Kidney capillary endothelial cell (primary cell): ENCODE results near the gene RIMBP2.

ENCODE experiments used
- DNase-seq: peaks from one replicate; pipeline ENCODE4 v3.0.0-alpha.2; 2018; ENCODE audit warnings: low spot score

RIMBP2 gene

DNA sequence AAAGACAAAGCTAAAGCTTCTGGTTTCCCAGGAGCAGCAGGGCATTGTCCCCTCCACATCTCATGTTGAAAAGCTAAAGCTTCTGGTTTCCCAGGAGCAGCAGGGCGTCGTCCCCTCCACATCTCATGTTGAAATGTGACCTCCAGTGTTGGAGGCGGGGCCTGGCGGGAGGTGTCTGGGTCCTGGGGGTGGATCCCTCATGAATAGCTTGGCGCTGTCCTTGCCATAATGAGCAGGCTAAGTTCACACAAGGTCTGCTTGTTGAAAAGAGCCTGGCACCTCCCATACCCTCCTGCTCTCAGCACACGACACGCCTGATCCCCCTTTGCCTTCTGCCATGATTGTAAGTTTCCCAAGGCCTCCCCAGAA lies 254.7 kb downstream of the RIMBP2 start:
- no peak for DNase-seq

DNA sequence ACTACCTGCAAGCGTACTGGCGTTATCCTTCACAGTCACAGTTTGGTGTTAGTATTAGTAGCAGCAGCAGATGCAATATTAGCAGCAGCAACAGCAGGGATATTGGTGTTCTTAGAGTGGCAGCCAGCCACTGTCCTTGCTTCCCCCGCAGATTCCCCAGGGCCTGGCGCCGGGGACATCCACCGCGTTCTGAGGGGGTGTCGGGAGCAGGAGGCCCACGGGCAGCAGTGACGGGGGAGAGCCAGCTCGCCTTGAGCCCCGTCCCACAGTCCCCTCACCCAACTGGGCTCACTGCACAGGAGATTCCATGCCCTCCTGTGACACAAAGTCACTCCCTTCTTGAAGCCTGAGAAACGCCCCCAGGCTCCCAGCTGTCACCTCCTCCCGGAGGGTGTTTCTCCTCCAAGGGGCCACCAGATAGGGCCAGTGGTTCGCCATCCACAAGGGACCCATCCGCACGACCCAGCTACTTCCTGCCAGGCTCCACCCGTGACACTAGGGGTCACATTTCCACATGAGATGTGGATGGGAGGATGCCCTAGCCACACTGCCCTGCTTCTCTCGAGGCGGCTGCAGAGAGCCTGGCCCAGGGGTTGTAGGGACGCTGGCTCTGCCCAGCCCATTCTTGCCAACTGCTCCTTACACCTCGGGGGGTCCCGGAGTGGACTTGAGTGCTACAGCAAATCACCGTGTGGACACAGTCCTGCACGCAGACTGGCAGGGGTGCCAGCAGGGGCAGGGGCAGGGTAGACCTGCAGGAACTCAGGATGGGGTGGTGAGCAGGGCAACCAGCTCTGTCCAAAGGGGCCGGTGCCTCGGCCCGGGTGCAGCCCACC lies 255.3 kb downstream of the RIMBP2 start:
- DNase-seq = no peak

- no peak for DNase-seq
Observed at GRCh38 chr12:130459916-130460315, 256.2 kb downstream of the RIMBP2 start.

DNA sequence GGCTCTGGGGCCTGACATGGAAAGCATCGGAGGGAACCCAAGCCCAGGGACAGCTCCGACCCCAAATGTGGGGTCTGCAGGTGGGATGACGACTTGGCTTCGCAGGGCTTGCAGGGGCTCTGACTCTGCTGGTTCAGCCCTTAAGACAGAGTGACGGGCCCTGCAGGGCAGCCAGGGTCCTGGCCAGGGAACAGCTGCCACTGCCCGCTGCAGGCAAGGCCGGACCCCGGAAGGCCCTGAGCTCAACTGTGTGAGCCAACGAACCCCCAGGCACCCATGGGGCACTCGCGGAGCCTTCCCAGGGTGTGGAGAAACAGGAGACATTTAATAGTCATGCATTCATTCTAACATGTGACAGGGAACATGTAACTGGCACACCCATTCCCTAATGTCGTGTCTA lies 257.8 kb downstream of the RIMBP2 start:
- DNase-seq = no peak

GRCh38 chr12:130457215-130457614 lies 258.9 kb downstream of the RIMBP2 start:
- no peak for DNase-seq

DNA sequence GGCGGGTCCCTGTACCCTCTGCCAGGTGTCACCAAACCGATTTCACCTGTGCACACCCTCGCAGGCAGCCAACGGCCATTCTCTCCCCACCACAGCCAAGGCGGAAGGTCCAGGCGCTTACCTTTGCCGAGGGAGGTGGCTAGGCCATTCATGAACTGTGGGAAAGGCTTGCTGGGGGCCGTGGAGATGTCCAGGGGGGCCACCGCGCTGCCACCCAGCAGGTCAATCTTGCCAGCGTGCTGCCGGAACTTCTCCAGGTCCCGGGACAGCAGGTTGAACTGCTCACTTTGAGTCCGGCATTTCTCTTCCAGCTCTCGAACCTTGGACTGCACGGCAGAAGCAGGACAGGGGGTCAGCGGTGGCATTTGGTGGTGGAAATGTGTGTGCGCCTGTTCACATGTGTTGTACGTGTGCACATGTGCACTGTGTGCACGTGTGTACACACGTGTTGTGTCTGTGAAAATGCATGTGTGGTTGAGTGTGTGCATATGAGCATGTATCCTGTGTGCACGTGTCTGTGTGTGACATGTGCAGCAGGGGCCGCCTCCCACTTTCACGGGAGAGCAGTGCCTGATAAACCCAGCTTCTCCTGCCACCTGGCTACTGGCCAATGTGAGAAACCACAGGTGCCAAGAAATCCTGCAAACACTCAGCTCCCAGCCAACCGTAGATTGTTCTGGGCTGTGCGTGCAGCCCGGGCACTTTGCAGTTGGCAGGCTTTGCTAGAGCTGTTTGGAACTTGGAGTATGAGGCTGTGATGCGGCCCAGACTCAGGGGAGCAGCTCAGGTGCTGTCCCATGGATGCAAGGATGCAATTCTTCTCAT lies 259.5 kb downstream of the RIMBP2 start:
- DNase-seq = no peak

GRCh38 chr12:130455161-130455560 lies 260.9 kb downstream of the RIMBP2 start:
- no peak for DNase-seq

DNA sequence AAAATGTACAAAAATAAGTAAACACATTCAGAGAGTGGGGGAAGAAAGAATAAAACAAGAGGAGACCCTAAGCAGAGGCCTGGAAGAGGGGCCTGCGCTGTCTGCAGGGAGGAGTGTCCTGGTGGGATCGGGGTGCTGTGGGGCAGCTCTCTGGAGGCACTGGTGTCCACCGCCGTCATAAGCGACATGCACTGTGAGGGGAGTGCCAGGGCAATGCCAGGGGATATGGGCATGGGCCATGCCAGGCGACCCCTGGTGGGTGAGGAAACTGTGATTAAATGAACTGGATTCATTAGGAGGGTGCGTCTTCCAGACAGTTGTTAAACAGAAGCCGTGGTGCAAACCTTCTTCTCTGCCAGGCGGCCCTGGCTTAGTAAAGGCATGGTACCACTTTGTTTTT lies 261.8 kb downstream of the RIMBP2 start:
- DNase-seq = no peak

GRCh38 chr12:130452546-130452945 lies 263.6 kb downstream of the RIMBP2 start:
- no peak for DNase-seq

GRCh38 chr12:130451001-130451930 lies 264.8 kb downstream of the RIMBP2 start:
- no peak for DNase-seq

- DNase-seq = no peak
Observed at GRCh38 chr12:130449291-130449690, 266.8 kb downstream of the RIMBP2 start.

DNA sequence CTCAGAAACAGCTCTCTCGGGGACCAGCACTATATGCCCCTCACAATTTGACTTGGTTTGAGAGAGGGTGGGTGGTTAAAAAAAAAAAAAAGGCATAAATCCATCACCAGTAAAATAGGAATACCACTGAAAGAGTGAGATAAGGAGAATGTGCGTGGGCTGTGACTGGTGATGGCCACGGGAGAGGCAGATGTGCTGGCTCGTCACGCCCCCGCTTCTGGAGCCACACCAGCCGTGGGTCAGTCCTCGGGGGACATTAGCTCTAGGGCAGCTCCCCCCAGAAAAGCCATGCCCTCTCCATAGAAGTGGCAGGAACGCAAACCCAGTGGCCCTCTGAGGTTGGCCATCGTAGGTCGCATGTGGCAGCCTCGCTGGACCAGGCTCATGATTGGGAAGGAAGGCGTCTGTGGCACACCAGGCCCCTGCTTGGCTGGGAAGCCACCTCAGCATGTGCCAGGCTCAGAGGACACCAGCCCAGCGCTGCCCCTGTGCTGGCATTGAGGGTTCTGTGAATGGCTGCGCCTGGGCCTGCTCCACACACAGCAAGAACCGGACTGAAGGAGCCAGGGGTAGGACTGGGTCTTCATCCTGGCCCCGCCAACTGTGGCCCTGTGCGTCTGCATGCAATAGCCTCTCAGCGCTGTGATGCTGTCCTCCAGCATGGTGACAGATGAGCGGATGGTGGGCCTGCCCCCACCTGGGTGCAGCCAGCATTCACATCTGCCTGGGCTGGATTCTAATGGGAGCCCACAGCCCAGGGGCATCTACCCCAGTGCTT lies 267.9 kb downstream of the RIMBP2 start:
- DNase-seq = no peak

GRCh38 chr12:130447655-130447965 lies 268.5 kb downstream of the RIMBP2 start:
- no peak for DNase-seq

DNA sequence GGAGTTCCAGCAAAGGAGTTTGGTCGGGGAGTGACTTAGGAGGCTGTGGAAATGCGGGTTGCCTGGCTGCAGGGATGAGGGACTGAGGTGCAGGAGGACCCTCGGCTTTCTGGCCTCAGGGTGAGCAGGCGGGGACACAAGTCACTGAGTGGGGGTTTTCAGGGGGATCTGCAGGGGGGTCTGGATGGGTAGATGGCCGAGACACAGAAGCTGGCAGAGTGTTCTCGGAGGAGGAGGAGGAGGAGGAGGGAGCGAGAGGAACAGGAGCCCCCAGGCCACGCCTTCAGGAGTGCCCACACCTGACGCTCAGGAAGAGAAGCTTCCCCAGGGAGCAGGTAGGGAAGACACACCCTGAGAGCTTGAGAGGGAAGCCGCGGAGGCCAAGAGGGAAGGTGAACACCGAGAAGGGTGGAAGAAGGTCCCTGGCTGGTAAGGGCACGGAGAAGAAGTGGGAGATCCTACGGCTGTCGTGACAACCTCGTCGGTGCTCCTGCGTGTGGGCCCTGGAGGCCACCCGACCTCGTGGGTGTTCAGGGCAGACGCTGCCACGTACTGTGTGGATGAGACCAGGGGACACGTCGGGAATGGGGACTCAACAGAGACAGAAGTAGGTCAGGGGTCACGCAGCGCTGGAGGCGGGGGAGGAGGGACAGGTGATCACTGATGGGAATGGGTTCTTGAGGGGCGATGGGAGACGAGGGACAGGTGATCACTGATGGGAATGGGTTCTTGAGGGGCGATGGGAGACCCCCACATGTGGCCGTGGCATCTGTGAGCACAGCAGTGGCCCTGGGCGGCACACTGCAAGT lies 269.0 kb downstream of the RIMBP2 start:
- DNase-seq = no peak

- no peak for DNase-seq
Observed at GRCh38 chr12:130444986-130445385, 271.1 kb downstream of the RIMBP2 start.

DNA sequence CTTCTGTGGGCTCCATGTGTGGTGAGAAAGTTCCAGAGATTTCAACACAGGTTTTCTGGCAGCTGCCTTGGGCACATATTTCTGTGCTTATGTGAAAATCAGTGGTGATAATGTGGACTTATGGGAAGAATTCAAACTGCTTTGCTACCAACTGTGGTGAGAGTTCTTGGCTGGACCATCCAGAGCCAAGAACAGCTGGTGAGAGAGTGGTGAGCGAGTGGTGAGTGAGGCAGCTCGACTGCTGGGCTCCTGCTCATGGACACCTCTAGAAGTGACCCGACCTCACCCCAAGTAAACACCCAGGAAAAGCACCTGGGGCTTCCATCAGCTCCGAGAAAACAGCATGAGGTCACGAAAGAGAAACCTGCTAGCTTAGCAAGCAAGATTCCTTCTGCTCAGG lies 272.0 kb downstream of the RIMBP2 start:
- DNase-seq = no peak

GRCh38 chr12:130441771-130442760 lies 274.0 kb downstream of the RIMBP2 start:
- no peak for DNase-seq

GRCh38 chr12:130440411-130441080 lies 275.6 kb downstream of the RIMBP2 start:
- DNase-seq = no peak

GRCh38 chr12:130439250-130439649 lies 276.8 kb downstream of the RIMBP2 start:
- no peak for DNase-seq
